DMS53 (cell line): ENCODE measurements around the gene CCDC61.

ENCODE experiments used
- DNase-seq: peaks from one replicate; lab custom pipeline; 2025; lab: John Stamatoyannopoulos, UW

Gene CCDC61

DNA sequence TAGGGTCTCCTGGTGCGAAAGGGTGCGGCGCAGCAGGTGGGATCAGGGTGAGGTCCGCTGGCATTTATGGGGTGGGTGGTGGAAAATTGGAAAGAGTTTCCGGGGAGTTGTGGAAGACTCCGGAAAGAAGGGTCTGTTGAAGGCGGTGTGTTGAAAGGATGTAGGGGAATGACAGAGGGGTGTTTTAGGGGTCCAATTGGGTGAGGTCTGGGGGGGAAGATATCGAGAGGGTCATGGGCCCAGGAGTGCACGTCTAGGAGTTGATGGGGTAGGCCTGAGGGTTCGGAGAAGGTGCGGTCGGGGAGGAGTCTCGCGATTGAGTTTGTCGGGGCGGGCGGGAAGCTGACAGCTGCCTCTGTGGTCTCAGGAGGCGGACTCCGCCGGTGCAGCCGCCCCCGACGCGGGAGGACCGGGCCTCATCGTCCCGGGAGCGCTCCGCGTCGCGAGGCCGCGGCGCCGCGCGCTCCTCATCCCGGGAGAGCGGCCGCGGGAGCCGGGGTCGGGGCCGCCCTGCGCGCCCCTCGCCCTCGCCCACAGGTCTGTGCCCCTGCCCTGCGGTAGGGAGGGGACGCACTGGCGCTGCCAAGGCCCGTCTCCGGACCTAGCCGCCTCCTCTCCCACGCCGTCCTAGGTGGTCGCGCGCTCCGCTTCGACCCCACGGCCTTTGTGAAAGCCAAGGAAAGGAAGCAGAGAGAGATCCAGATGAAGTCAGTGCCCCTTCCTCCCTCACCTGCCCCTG, 20.6 kb downstream of the CCDC61 start:
- peak; percentile 79 for DNase-seq

DNA sequence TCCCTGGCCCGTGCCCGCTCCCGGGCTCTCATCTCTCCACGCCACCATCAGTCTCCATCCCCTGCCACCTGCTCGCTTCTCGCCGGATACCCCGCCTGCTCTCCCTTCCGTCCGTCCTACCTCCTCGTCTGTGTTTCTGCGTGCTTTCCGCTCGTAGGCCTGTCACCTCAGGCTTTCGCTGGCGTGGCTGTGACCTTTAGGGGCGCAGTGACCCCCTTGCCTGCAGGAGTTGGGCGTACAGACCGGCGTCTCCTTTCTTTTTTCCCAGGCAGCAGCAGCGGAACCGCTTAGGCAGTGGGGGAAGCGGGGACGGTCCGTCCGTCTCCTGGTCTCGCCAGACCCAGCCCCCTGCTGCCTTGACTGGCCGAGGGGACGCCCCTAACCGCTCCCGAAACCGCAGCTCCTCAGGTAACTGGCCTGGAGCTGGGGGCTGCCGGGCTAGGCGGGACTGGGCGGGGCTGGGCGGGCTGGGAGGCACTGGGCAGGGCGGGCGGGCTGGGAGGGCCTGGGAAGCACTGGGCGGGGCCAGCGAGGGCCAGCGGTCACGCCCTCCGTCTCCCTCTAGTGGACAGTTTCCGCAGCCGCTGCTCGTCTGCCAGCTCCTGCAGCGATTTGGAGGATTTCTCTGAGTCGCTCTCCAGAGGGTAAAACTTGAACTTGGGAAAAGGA, 21.3 kb downstream of the CCDC61 start:
- peak; percentile 90 for DNase-seq

DNA sequence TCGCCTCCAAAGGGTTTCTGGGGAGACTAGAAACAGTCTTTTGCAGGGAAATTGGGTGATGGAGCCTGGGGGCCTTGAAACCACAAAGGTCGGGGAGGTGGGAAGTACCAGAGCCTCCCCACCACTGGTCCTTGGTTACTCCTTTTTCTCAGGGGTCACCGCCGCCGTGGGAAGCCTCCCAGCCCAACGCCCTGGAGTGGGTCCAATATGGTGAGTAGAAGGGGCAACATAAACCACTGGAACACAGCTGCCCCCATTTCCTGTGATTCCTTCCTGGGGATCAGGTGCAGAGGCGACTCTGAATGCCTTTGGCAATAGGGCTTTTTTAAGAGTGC, 21.8 kb downstream of the CCDC61 start:
- DNase-seq: no peak

DNA sequence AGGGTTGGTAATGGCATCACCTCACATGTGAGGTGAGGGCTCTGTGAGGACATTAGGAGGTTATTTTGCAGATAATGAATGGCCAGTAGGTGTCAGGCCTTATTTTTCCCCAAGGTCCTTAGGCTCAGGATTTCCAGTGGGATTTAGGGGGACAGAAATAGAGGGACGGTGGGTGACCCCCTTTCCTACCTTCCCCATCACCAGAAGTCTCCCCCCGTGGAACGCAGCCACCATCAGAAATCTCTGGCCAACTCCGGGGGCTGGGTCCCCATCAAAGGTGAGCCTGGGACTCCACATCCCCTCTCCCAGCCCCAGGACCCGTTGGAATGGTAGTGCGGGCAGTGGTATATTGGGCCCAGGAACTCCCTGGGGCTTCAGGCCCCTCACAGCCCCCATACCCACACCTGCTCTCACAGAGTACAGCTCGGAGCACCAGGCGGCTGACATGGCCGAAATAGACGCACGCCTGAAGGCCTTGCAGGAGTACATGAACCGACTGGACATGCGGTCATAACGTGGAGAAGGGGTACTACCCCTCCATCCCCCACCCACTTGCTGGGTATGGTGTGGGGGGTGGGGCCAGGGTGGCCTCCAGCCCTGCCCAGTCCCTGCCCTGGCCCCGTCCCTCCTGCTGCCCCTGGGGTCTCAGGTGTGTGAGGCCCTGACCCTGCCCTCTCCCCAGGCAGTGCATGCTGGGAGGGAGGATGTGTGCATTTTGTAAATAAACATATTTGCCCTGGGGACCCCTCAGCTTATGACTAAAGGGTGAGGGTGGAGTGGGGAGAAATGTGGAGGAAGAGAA, 22.8 kb downstream of the CCDC61 start:
- DNase-seq: no peak

DNA sequence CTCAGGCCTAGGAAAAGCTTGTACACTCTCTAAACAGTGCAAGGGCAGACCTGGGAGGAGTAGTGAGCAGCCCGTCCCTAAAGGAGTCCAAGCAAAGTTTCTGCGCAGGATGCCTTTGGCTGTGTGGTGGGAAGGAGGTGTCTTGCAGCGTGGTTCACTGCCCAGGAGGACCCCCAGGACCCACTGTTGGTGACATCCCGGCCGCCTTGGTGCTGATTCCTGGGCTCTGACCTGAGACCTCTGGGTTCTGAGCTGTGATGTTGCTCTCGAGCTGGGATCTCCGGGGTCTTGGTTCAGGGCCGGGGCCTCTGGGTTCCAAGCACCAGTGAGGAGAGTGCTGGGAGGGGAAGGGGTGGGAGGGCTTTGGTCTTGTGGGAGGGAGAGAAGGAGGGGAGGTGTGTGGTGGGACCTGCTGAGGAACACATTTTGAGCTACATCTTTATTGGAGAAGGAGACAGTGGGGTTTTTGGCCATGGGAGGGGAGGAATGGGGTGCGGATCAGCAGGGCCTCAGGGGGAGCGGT, 23.5 kb downstream of the CCDC61 start:
- DNase-seq: no peak

DNA sequence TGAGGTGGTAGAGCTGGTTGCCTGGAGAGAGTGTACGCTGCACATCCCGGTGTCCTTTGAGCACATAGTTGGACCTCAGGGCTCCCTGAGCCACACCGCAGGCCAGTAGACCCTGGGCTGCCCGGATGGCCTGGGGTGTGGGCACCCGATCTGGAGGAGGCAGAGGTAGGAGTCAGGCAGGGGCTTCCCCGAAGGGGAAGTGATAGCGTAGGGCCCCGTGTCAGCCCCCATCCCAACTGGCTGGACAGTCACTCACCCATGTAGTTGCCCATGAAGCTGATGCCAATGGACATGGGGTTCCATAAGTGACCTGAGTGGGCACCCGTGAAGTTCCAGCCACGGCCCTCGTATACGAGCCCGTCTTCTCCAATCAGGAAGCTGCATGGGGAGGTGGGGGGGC, 24.0 kb downstream of the CCDC61 start:
- no peak for DNase-seq

DNA sequence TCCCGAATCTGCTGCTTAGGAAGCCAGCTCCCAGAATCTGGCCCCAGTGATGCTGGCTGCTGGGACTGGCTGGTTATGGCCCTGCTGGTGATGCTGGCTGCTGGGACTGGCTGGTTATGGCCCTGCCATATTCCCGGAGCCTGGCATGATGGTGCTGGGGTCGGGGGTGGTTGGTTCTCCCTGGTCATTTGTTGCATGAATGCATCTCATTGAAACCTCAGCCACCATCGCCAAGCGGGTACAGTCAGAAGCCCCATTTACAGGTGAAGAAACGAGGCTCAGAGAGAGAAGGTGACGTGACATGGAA, 25.5 kb downstream of the CCDC61 start:
- no peak for DNase-seq

DNA sequence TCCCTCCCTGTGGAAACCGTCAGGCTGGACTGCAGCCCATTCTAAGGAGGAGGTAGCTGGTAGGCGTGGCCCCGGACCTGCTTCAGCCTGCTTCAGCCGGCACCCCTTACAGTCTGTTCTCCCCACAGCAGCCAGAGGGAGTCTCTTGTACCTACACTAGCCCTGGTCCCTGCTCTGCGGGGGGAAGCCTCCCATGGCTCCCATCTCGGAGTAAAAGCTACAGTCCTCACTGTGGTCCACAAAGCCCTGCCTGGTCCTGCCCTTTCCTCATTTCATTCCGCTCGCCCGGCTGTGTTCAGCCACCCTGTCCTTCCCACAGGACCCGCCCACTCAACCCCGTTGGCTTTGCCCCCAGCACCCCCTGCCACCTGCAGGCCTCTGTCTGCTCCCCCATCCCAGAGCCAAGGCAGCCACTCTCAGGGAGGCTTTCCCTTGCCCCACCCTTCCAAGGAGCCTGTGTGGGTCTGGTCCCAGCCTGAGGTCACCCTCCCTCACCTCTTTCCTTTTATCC, 26.3 kb downstream of the CCDC61 start:
- DNase-seq: no peak

DNA sequence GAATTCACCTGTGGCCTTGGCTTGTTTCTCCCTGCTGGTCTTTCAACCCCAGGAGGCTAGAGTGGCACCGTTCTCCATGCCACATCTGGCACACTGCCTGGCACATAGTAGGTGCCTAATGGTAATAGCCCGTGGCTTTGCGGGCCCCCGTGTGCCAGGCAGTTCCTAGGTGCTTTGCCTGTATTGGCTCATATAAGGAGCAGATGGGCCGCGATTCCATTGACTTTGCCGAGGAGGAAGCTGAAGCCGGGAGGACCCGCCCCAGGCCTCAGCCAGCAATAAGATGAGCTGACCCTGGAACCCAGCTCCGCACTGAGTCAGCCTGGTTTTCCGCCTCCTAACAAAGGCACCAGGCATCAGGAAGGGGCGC, 26.8 kb downstream of the CCDC61 start:
- no peak for DNase-seq

DNA sequence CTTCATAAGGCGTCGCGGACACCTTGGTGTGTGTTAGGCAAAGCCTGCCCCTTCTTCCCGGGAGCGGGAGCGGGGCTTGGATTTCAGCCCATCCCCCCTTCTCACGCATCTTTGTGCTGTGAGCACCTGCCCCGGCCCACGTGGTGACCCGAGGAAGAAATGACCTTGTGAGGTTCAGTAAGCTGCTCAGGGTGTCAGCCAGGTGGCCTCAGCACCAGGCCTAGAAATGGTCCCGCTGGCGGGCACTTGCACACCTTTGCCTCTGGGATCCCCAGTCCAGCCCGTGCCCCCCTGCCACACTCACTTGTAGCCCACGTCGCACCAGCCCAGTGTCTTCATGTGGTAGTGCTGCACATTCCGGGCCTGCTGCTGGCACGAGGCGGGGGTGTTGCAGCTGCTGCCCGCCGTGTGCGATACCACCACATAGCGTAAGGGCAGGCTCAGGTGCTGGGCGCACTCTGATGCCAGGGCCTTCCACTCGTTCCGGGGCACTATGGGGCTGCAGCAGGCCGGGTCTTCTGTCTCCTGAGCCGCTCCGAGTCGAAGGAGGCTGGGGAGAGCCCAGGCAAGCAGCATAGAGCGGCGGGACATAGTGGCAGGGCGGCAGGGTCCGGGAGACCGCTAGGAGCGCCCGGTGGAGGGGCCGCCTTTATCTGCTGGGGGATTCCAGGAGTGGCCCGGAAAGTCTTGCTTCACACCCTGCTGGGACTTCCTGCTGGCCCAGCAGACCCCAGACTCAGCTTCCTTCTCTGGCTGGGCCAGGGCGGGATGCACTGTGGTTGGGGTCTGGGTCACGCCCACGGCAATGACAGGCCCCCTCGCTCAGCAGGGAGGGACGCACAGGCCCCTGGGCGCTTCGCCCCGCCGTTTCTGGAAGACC, 27.4 kb downstream of the CCDC61 start, which contains the start of gene PGLYRP1:
Gene PGLYRP1, minus strand, starts transcription at position 623 of the 880 bp plus-strand sequence. Its CDS starts 32 bp downstream, at position 591.
- no peak for DNase-seq

DNA sequence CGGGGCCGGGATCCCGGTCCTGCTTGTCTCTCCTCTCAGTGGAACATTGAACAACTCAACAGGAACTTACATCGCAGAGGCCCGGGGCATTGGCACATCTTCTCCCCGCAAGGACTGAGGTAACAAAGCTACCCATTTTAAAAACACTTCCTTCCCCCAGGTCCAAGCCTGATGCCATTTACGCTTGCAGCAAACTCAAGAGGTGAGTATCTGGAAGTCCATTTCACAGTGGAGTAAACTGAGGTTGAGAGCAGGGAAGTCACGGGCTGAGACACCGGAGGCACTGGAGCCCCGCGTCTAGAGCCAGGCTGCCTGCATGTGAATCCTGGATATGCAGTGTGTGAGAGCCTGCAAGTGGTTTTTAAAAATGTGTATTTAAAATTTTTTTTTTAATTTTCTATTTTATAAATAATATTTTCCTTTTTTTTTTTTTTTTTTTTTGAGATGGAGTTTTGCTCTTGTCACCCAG, 28.1 kb downstream of the CCDC61 start:
- no peak for DNase-seq

DNA sequence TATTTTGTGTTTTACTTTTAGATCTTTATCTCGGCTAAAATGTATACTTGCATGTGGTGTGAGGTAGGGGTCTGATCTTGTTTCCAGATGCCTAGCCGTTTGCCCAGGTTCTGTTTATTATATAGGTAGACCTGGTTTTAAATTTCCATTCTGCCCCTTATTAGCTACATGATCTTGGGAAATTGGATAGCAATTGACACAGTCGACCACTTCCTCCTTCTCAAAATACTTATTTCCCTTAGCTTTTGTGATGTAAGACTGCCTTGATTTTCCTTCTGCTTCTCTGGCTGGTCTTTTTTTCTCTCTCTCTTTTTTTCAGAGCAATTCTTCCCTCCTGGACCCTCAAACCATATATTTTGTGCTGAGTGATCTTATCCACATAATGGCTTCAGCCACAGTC, 30.6 kb downstream of the CCDC61 start:
- DNase-seq: no peak

DNA sequence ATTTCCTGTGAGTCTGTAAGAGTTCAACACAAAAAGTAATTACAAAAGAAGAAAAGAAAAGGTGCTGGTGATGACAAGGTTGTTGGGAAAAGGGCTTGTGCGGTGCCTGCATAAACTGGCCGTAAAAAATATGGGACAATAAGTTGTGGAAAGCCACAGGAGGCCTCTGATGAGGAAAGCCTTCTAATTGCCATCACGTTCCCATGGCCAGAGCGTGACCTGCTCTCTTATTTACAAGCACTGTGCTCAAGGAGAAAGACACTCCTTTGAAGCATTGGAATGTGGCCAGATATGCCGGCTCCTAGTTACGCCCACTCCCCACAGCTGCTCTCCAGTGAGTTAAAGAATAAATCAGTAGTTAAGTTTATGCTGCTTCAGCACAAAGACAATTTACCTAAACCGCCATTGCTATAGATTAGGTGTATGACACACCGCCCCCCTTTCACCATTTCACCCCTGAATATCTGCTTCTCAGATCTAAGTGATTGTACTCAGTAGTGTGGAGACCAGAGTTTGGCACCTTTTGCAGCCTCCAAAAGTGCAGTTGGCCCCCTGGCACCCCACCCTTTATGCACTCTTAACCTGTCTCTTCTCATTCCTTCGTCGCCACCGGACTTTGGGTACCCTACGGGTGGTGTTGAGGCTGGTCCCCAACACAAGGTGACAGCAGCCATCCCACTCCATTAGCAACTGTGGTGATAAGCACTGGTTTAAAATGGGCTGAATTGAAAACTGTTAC, 35.7 kb downstream of the CCDC61 start:
- DNase-seq: no peak

DNA sequence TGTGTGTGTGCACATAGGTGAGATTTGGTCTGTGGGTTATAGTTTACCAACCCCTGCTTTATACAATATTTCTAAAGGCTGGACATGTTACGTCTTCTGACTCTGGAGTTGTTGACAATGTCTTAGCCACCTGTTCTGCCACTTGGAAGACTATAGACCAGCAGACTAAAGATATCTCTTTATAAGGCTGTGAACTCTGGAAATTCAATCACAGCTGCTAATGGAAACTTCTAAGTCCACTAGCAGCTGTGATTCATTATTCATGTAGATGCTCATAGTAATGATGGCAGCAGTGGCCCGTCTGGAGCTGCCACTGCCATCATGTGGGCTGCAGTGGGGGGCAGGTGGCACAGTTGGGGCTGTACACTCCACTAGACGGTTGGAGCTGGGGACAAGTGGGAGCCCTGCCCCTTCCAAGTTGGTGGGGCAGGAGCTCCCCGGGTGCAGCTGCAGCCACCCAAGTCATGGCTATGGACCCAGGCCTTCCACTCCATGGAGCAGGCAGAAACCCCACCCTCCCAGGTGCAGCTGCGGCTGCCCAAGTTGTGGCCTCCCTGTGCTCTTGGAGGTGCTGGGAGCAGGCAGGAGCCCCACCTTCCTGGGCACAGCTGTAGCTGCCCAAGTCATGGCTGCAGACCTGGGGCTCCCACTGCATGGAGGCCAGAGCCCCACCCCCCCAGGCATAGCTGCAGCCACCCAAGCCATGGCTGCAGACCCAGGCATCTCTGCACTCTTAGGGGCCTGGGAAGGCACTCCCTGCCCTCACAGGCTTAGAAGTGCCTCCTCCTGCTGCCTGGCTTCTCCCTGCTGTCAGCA, 36.7 kb downstream of the CCDC61 start:
- no peak for DNase-seq

DNA sequence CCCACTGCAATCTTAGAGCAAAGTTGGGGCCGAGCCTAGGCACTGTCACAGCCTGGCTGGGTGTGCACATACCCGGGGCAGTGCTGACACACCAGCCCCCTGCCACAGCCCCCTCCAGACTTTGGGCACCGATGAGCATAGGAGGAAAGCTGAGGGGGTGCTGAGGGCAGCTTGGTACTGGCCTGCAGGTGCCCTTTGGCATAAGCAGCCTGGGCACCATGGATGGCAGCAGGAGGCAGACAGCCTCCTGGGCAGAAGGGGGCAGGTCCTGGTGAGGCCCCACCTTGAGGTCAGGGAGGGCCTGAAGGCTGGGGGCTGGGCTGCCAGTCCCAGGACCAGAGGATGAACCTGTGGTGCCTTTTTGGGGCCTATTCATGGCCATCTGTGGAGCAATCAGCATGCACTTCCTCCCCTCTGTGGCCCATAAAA, 37.3 kb downstream of the CCDC61 start:
- no peak for DNase-seq

DNA sequence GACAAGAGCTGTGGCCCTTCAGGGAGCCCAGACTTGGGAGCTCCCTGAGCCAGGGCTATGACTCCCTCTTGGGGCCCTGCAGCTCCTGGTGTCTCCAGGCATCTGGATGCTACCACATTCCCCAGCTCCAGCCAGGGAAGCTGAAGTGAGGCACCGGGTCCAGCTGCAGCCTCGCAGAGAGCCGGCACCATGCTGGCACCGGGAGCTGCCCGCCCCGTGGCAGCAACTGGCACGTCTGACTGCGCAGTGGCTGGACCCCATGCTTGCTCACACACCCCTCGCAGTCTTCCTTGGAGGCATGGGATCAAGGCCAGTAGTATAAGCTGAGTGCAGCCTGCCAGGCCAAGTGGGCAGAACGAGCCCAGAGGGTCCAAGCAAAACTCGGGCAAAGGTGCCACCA, 38.1 kb downstream of the CCDC61 start:
- no peak for DNase-seq

DNA sequence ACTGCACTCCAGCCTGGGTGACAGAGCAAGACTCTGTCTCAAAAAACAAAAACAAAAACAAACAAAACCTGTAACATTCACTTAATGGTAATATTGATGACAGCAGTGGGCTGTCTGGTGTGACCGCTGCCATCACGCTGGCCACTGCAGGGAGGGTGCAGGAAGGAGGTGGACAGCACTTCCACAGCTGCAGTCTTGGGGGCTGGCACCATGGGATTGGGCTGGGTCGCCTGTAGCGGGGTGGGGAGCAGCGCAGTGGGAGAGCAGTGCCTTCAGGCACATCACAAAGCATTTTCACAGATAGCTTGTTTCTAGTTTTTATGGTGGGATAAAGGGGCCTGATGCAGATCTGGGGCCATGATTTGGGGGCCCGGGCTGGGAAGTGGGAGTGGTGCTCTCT, 40.3 kb downstream of the CCDC61 start:
- DNase-seq: no peak

DNA sequence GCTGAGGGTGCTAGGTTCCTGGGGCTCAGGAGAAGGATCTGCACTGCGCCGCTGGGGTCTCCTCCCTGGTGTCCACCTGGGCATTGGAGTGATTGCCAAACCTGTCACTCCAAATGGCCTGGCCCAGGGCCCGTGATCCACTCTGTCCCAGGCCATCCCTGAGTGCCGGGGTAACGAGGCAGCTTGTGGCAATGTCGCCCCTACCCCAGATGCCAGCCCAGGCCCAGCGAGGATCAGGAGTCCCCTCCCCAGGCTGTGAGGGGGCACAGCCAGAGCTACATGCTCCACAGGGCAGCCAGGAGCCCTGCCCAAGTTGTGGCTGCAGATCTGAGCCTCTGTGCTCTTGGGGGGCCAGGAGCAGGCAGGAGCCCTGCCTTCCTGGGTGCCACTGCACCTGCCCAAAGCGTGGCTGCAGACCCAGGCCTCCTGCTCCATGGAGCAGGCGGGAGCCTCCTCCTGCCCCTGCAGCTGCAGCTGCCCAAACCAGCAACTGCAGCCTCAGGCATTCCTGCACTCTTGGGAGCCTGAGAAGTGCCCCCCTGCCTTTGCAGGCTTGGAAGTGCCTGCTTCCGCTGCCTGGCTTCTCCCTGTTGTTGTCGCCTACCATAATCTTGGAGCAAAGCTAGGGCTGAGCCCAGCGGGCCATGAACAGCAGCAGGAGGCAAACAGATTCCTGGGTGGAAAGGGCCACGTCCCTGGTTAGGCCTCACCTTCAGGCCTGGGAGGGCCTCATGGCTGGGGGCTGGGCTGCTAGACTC, 40.9 kb downstream of the CCDC61 start:
- DNase-seq: no peak

DNA sequence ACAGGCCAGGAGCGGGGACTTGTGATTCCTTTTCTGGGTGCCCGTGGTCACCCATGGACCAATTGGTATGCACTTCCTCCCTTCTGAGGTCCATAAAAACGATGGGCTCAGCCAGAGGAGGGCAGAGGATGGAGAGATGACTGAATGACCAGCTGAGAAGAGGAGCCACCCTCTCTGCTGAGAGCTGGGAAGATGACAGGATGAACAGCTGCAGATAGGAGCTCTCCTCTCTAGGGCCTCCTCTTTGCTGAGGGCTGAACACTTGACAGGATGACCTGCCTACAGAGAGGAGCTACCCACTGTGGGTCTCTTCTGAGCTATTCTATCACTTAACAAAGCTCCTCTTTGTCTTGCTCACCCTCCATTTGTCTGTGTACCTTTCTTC, 41.5 kb downstream of the CCDC61 start:
- DNase-seq: no peak
